K562 (cell line): ENCODE data around the gene ZGLP1. TPM values are rescaled to one million over a fixed set of nuclear protein-coding genes. Genes with fewer than 3 reads are reported as not detected.
A peak's percentile ranks its signal among the peaks of the same experiment; 100 is the strongest.

Source experiments
- CCNT2 ChIP-seq: IDR thresholded peaks from 2 replicates; pipeline ENCODE4 v1.6.1; 2011; ENCODE audit warnings: borderline replicate concordance, low read depth, mild to moderate bottlenecking, moderate library complexity, mixed read lengths, low read length; ENCODE audit not compliant: insufficient read length; ENCODE audit errors: extremely low read depth
- CREBBP ChIP-seq: IDR thresholded peaks from one replicate; pipeline ENCODE4 v1.6.1; 2012; ENCODE audit warnings: low read depth, mild to moderate bottlenecking, control low read depth, inconsistent platforms, low read length
- E2F4 ChIP-seq: sonication (generic); formaldehyde crosslinking; IDR thresholded peaks from 2 replicates; pipeline ENCODE4 v1.8.0; 2022; ENCODE audit warnings: mild to moderate bottlenecking, low read depth, missing genetic modification reagents
- FOXP4 ChIP-seq: sonication (generic); formaldehyde crosslinking; IDR thresholded peaks from 2 replicates; pipeline ENCODE4 v1.8.0; 2022; ENCODE audit warnings: mild to moderate bottlenecking, missing genetic modification reagents, borderline replicate concordance
- HMGN3 ChIP-seq: IDR thresholded peaks from 2 replicates; pipeline ENCODE4 v1.6.1; 2011; ENCODE audit warnings: borderline replicate concordance, low read depth, mild to moderate bottlenecking, mixed read lengths, low read length; ENCODE audit not compliant: insufficient read length; ENCODE audit errors: extremely low read depth
- HNRNPK ChIP-seq: fragments of 200-400 bp; formaldehyde crosslinking; IDR thresholded peaks from one replicate; pipeline ENCODE4 v1.6.1; 2018; ENCODE audit warnings: mild to moderate bottlenecking, low read depth, low read length; ENCODE audit not compliant: poor library complexity, severe bottlenecking
- KDM2B ChIP-seq: fragments of 250-450 bp; sonication (Bioruptor Pico); IDR thresholded peaks from 2 replicates; pipeline ENCODE4 v1.8.0; 2021; ENCODE audit warnings: mild to moderate bottlenecking, moderate library complexity
- LCOR ChIP-seq: sonication (generic); formaldehyde crosslinking; IDR thresholded peaks from 2 replicates; pipeline ENCODE4 v1.8.0; 2022; ENCODE audit warnings: mild to moderate bottlenecking, missing genetic modification reagents
- MEIS2 ChIP-seq: fragments of 450-650 bp; IDR thresholded peaks from 2 replicates; pipeline ENCODE4 v1.6.1; 2014; ENCODE audit warnings: mild to moderate bottlenecking; ENCODE audit not compliant: partially characterized antibody
- NCOA4 ChIP-seq: fragments of 450-650 bp; IDR thresholded peaks from 2 replicates; pipeline ENCODE4 v1.6.1; 2018; ENCODE audit warnings: mild to moderate bottlenecking; ENCODE audit not compliant: partially characterized antibody
- NFE2 ChIP-seq: IDR thresholded peaks from 2 replicates; pipeline ENCODE4 v1.6.1; 2014; ENCODE audit warnings: antibody characterized with exemption, low read depth
- POLR3G ChIP-seq: IDR thresholded peaks from 2 replicates; pipeline ENCODE4 v1.6.1; 2011; ENCODE audit not compliant: insufficient read length, insufficient replicate concordance; ENCODE audit errors: extremely low read depth
- RFX7 ChIP-seq: fragments of 250-450 bp; sonication (Bioruptor Pico); IDR thresholded peaks from 2 replicates; pipeline ENCODE4 v1.5.1; 2021; ENCODE audit warnings: mild to moderate bottlenecking
- SLC30A9 ChIP-seq: fragments of 250-450 bp; sonication (Bioruptor Pico); IDR thresholded peaks from 2 replicates; pipeline ENCODE4 v1.8.0; 2022; ENCODE audit warnings: mild to moderate bottlenecking, moderate library complexity
- SP1 ChIP-seq: sonication (generic); formaldehyde crosslinking; IDR thresholded peaks from 2 replicates; pipeline ENCODE4 v1.8.1; 2022; ENCODE audit warnings: mild to moderate bottlenecking, missing genetic modification reagents
- TAF7 ChIP-seq: fragments of 450-650 bp; IDR thresholded peaks from 2 replicates; pipeline ENCODE4 v1.6.1; 2016; ENCODE audit warnings: missing genetic modification characterization, missing compliant biosample characterization
- TAL1 ChIP-seq: fragments of 450-650 bp; IDR thresholded peaks from 2 replicates; pipeline ENCODE4 v1.6.1; 2016; ENCODE audit warnings: mild to moderate bottlenecking
- THRAP3 ChIP-seq: fragments of 450-650 bp; IDR thresholded peaks from 2 replicates; pipeline ENCODE4 v1.6.1; 2016; ENCODE audit warnings: mild to moderate bottlenecking, inconsistent platforms, borderline replicate concordance
- ZNF143 ChIP-seq: sonication (generic); formaldehyde crosslinking; IDR thresholded peaks from 2 replicates; pipeline ENCODE4 v1.9.0; 2022; ENCODE audit warnings: mild to moderate bottlenecking, missing genetic modification reagents
- ZNF316 ChIP-seq: fragments of 450-650 bp; IDR thresholded peaks from 2 replicates; pipeline ENCODE4 v1.6.1; 2016
- polyA plus RNA-seq, 8 experiments: library from polyadenylated mRNA; depleted of rRNA in 4 of 8; stranded (reverse) in 5 of 8; unstranded in 3 of 8; fragments of >200 nt; fragmentation: Nextera tagmentation in 2 of 8; fragmentation: Illumina TruSeq in 1 of 8; extraction: Ambion mirVana in 2 of 8; extraction: Trizol in 1 of 8; gene quantifications; 2 replicates each; pipeline versions ENCODE4 v1.2.1 to v1.2.3, GENCODE V29; 2011 to 2014; ENCODE audit warnings: inconsistent platforms in 1 of 8, missing spikeins in 1 of 8
- total RNA-seq, 7 experiments: library from RNA; depleted of rRNA in 6 of 7; stranded (reverse); fragments of >200 nt in 6 of 7; fragmentation: Illumina TruSeq in 2 of 7; extraction: Trizol in 2 of 7; gene quantifications; 2 replicates each; pipeline versions ENCODE4 v1.2.1 to v1.2.3, GENCODE V29; 2011 to 2021; ENCODE audit warnings: low replicate concordance in 1 of 7
- TF ChIP-seq, protein P1 (sequence below): fragments of 450-650 bp; IDR thresholded peaks from 2 replicates; pipeline ENCODE4 v1.6.1; 2016; ENCODE audit warnings: mild to moderate bottlenecking
- TF ChIP-seq, protein P2 (sequence below), 2 experiments: fragments of 450-650 bp; IDR thresholded peaks; 2 replicates each; pipeline ENCODE4 v1.6.1; 2016

Gene ZGLP1
- total and polyA plus RNA-seq, 9 of the 15 experiments (the other 6 are each of a cell fraction or from before 2014, with no cell fraction given): 0.24 to 4.5 (median 2.2) TPM

GRCh38 chr19:10270616-10271394 is 38.8 kb downstream of the ZGLP1 start, which contains the start of gene ICAM1 (continued):
- TF ChIP-seq, protein P1, sequence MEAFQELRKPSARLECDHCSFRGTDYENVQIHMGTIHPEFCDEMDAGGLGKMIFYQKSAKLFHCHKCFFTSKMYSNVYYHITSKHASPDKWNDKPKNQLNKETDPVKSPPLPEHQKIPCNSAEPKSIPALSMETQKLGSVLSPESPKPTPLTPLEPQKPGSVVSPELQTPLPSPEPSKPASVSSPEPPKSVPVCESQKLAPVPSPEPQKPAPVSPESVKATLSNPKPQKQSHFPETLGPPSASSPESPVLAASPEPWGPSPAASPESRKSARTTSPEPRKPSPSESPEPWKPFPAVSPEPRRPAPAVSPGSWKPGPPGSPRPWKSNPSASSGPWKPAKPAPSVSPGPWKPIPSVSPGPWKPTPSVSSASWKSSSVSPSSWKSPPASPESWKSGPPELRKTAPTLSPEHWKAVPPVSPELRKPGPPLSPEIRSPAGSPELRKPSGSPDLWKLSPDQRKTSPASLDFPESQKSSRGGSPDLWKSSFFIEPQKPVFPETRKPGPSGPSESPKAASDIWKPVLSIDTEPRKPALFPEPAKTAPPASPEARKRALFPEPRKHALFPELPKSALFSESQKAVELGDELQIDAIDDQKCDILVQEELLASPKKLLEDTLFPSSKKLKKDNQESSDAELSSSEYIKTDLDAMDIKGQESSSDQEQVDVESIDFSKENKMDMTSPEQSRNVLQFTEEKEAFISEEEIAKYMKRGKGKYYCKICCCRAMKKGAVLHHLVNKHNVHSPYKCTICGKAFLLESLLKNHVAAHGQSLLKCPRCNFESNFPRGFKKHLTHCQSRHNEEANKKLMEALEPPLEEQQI: no peak
- TF ChIP-seq MEIS2 (peak; percentile 8), HNRNPK (no peak), E2F4 (CRISPR knock-in tag) (no peak), THRAP3 (no peak), SLC30A9 (no peak), CCNT2 (peak; percentile 38), CREBBP (no peak), NFE2 (no peak), NCOA4 (no peak), ZNF316 (no peak), FOXP4 (CRISPR knock-in tag) (no peak; the same call in 1 of the 2 replicates), POLR3G (no peak), TAF7 (peak; percentile 49), TAL1 (no peak), SP1 (CRISPR knock-in tag) (no peak), LCOR (CRISPR knock-in tag) (no peak), HMGN3 (peak; percentile 62), RFX7 (CRISPR knock-in tag) (no peak), ZNF143 (CRISPR knock-in tag) (no peak), KDM2B (peak; percentile 82; the same call in 1 of the 2 replicates)
- TF ChIP-seq, protein P2, sequence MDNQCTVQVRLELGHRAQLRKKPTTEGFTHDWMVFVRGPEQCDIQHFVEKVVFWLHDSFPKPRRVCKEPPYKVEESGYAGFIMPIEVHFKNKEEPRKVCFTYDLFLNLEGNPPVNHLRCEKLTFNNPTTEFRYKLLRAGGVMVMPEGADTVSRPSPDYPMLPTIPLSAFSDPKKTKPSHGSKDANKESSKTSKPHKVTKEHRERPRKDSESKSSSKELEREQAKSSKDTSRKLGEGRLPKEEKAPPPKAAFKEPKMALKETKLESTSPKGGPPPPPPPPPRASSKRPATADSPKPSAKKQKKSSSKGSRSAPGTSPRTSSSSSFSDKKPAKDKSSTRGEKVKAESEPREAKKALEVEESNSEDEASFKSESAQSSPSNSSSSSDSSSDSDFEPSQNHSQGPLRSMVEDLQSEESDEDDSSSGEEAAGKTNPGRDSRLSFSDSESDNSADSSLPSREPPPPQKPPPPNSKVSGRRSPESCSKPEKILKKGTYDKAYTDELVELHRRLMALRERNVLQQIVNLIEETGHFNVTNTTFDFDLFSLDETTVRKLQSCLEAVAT (IDR thresholded peaks at IDR 0.05): 0 out of 4 replicates have a peak, but pooled peaks of 1 of the 2 experiments have one; percentile 12
